ENCODE data around the gene SLC19A1.
"Not testable (repeated sequence)": the region's sequence is repeated elsewhere in the genome, so short reads cannot be mapped to it uniquely, and the experiment has no call there.

SLC19A1 gene

GRCh38 chr21:45576838-45577737 is 34.8 kb upstream of the SLC19A1 start:
- no peak for DNase-seq (ENCODE audit: low spot score)

GRCh38 chr21:45575993-45576837 is 34.0 kb upstream of the SLC19A1 start:
- DNase-seq (ENCODE audit: low spot score), result no peak

GRCh38 chr21:45575304-45575992 is 33.2 kb upstream of the SLC19A1 start:
- no peak for DNase-seq (ENCODE audit: low spot score)

GRCh38 chr21:45574691-45575090 is 32.5 kb upstream of the SLC19A1 start:
- DNase-seq (ENCODE audit: low spot score), result no peak

GRCh38 chr21:45574081-45574501 is 31.9 kb upstream of the SLC19A1 start:
- no peak for DNase-seq (ENCODE audit: low spot score)

- DNase-seq (ENCODE audit: low spot score), result no peak
These were observed 31.3 kb upstream of the SLC19A1 start for GRCh38 chr21:45573452-45574035.

- no peak for DNase-seq (ENCODE audit: low spot score)
These were observed 30.7 kb upstream of the SLC19A1 start for GRCh38 chr21:45572783-45573451.

GRCh38 chr21:45572231-45572630 is 30.0 kb upstream of the SLC19A1 start:
- DNase-seq (ENCODE audit: low spot score), result no peak

- DNase-seq (ENCODE audit: low spot score), result no peak
These were observed 29.4 kb upstream of the SLC19A1 start for GRCh38 chr21:45571641-45572040.

GRCh38 chr21:45570826-45571601 is 28.8 kb upstream of the SLC19A1 start:
- no peak for DNase-seq (ENCODE audit: low spot score)

GRCh38 chr21:45570071-45570470 is 27.8 kb upstream of the SLC19A1 start:
- DNase-seq (ENCODE audit: low spot score), result no peak

GRCh38 chr21:45568383-45568782 is 26.1 kb upstream of the SLC19A1 start:
- DNase-seq (ENCODE audit: low spot score), result no peak

GRCh38 chr21:45564137-45564536 is 21.9 kb upstream of the SLC19A1 start:
- DNase-seq (ENCODE audit: low spot score), result not testable (repeated sequence)

- no peak for DNase-seq (ENCODE audit: low spot score)
These were observed 20.7 kb upstream of the SLC19A1 start for GRCh38 chr21:45562965-45563364.

- DNase-seq (ENCODE audit: low spot score), result no peak
These were observed 20.2 kb upstream of the SLC19A1 start for GRCh38 chr21:45562402-45562801.

GRCh38 chr21:45561241-45561640 is 19.0 kb upstream of the SLC19A1 start:
- DNase-seq (ENCODE audit: low spot score), result not testable (repeated sequence)

GRCh38 chr21:45560106-45561021 is 18.1 kb upstream of the SLC19A1 start:
- DNase-seq (ENCODE audit: low spot score), result no peak

- DNase-seq (ENCODE audit: low spot score), result no peak
These were observed 17.2 kb upstream of the SLC19A1 start for GRCh38 chr21:45559216-45560105.

Measured in COLO829 (cell line).